Caco-2 (cell line): ENCODE results near the gene PKIB. TPM values are rescaled to one million over a fixed set of nuclear protein-coding genes. Genes with fewer than 3 reads are reported as not detected.

Experiments used
- Bru-seq: library from RNA; stranded (reverse); fragments of 400-500 nt; gene quantifications from one replicate; lab custom pipeline; 2021; lab: Mats Ljungman, UMichigan
- BruChase-seq, 2 experiments: library from RNA; stranded (reverse); fragments of 400-500 nt; gene quantifications; one replicate each; lab custom pipeline; 2021; lab: Mats Ljungman, UMichigan
- BruUV-seq: library from RNA; stranded (reverse); fragments of 400-500 nt; replicated peaks from 2 replicates; lab custom pipeline; 2021; lab: Mats Ljungman, UMichigan
- CTCF ChIA-PET: fragments of 300-600 bp; sonication (Branson Sonifier 250); formaldehyde crosslinking; loops from one replicate; lab custom pipeline; 2022; ENCODE audit warnings: antibody characterized with exemption; lab: Charles Lee
- POLR2A ChIA-PET: fragments of 300-600 bp; sonication (Branson Sonifier 250); formaldehyde crosslinking; loops from one replicate; lab custom pipeline; 2022; ENCODE audit warnings: antibody characterized with exemption; lab: Charles Lee
- DNase-seq, 2 experiments: peaks; one replicate each; pipeline versions ENCODE4 v3.0.0 to v3.0.0-alpha.2; 2020 to 2022
- H3K27me3 ChIP-seq: replicated peaks from 2 replicates; pipeline ENCODE4 v1.6.0; 2011; ENCODE audit warnings: low read length; ENCODE audit not compliant: control insufficient read depth, insufficient read depth
- H3K36me3 ChIP-seq: 2 replicates; pipeline ENCODE4 v1.5.1; 2011; ENCODE audit warnings: low read length; ENCODE audit not compliant: control insufficient read depth, insufficient read depth
- H3K4me1 ChIP-seq: fragments of 250-450 bp; sonication (Bioruptor Pico); 2 replicates; pipeline ENCODE4 v1.5.1; 2020; ENCODE audit warnings: mild to moderate bottlenecking
- H3K4me3 ChIP-seq: 2 replicates; pipeline ENCODE4 v1.5.1; 2011; ENCODE audit warnings: low read depth, mild to moderate bottlenecking, control low read depth, low read length
- H3K9me3 ChIP-seq: fragments of 250-450 bp; sonication (Bioruptor Pico); 2 replicates; pipeline ENCODE4 v1.5.1; 2020; ENCODE audit warnings: mild to moderate bottlenecking, moderate library complexity
- H3K27ac Mint-ChIP-seq: one replicate; pipeline ENCODE4 v1.8.0; 2022; ENCODE audit warnings: mixed read lengths; ENCODE audit not compliant: unreplicated experiment
- H3K27me3 Mint-ChIP-seq: one replicate; pipeline ENCODE4 v1.8.0; 2022; ENCODE audit warnings: mixed read lengths; ENCODE audit not compliant: insufficient read depth, unreplicated experiment
- H3K36me3 Mint-ChIP-seq: one replicate; pipeline ENCODE4 v1.8.0; 2022; ENCODE audit warnings: mild to moderate bottlenecking, mixed read lengths; ENCODE audit not compliant: insufficient read depth, unreplicated experiment
- H3K4me1 Mint-ChIP-seq: one replicate; pipeline ENCODE4 v1.8.0; 2022; ENCODE audit warnings: low read depth, mixed read lengths; ENCODE audit not compliant: unreplicated experiment
- H3K4me3 Mint-ChIP-seq: one replicate; pipeline ENCODE4 v1.8.0; 2022; ENCODE audit warnings: mild to moderate bottlenecking, moderate library complexity, mixed read lengths; ENCODE audit not compliant: unreplicated experiment
- H3K9me3 Mint-ChIP-seq: one replicate; pipeline ENCODE4 v1.8.0; 2022; ENCODE audit warnings: mixed read lengths; ENCODE audit not compliant: unreplicated experiment
- CTCF ChIP-seq, 2 experiments: fragments of 200-600 bp in 1 of 2; IDR thresholded peaks; 1 replicate in 1 of 2; 2 replicates in 1 of 2; pipeline versions ENCODE4 v1.5.1 to v1.8.0; 2011 to 2022; ENCODE audit warnings: antibody characterized with exemption in 1 of 2, control low read depth in 1 of 2, inconsistent platforms in 1 of 2, low read depth in 1 of 2, low read length in 1 of 2, mild to moderate bottlenecking in 1 of 2, moderate library complexity in 1 of 2; ENCODE audit not compliant: insufficient read depth in 1 of 2, severe bottlenecking in 1 of 2, unreplicated experiment in 1 of 2
- intact Hi-C: fragments of 100-400 bp; cut with micrococcal nuclease; formaldehyde crosslinking; loops from one replicate; pipeline ENCODE4 v1.10.0; 2022; ENCODE audit not compliant: unreplicated experiment
- long read RNA-seq: library from polyadenylated mRNA; stranded (forward); transcript quantifications from one replicate; pipeline ENCODE4 v2.0.0, GENCODE V29; 2022
- total RNA-seq: library from RNA; stranded (reverse); gene quantifications from 2 replicates; pipeline ENCODE4 v1.2.3, GENCODE V29; 2022

PKIB gene
- total RNA-seq (18.6 and 18.8 TPM in 2 replicates), Bru-seq, nascent RNA (percentile 48 among the genes with signal in this experiment), BruChase-seq, experiment 1, labeled RNA remaining after a 2-hour chase (percentile 44 among the genes with signal in this experiment), BruChase-seq, experiment 2, labeled RNA remaining after a 6-hour chase (percentile 40 among the genes with signal in this experiment)
- long read RNA-seq, transcript PKIB-206 (4 exons, 1,811 nt): minor isoform, 5 of 60 reads
- long read RNA-seq, transcript PKIB-205 (5 exons, 1,398 nt): major isoform, 36 of 60 reads
- long read RNA-seq, partial matches to known transcripts: 4 of 60 reads
- long read RNA-seq, other reads (novel, unspliced or antisense): 14 of 60 reads

DNA sequence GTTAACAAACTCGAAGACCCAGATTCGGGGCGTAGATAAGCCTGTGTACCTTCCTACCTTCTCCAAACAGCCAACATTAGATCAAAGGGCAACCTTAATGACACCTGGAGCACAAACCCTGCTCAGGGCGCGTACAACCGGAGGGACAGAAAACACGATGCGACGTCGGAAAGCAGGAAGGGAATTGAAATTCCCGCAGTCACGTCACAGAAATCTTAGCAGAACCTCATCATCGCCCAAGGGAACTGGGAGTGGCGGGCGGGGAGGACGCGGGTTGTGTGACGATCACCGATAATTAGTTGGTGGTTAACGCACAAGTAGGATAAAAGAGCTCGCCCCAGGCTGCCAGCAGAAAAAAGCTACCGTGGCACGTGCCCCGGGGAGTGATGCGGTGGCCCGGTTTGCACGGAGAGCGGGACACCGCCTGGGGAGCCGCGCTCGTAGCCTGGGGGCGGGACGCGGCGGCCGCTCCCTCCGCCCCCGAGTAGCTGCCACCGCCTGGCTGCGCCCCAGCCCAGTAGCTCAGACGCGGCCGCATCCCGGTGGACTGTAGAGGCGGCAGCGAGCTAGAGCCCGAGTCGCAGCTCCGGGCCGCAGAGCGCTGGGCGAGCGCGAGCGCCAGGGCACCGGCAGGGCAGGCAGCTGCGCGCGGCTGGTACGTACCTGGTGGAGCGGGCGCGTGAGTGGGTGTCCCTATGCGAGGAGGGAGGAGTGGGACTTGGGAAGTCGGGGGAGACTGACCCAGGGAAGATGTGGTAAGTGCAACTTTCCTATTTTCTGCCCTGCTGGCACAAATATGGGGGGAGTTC lies at the start of gene PKIB:
Gene PKIB (plus strand): TSS at position 525 of the 809 bp plus-strand sequence. CDS start 107,390 bp downstream, outside the sequence.
- peak; percentile 4 to 60 for TF ChIP-seq CTCF (IDR thresholded peaks at IDR 0.05; ENCODE audit: insufficient read depth in 1 of 2, low read depth in 1 of 2, low read length in 1 of 2, severe bottlenecking in 1 of 2, unreplicated experiment in 1 of 2)
- peak within 1 kb of the TSS; percentile 94 for H3K4me3 Mint-ChIP-seq
- POLR2A ChIA-PET: interaction anchor here (0.7 kb wide), 1 partner anchor 47 kb away, joined by 3 read pairs; no protein-coding TSS in a partner anchor
- CTCF ChIA-PET: interaction anchor here (0.6 to 1.4 kb wide), 10 partner anchors 17 to 229 kb away, joined by 3 to 7 read pairs (median 3); partner anchors contain the start of gene SMPDL3A
- Histone ChIP-seq H3K36me3 (no peaks in the 10 kb centered on the region), H3K27me3 (no peaks in the 10 kb centered on the region), H3K4me1 (peaks cover 6% of the 10 kb centered on the region; the same call in 1 of the 2 replicates), H3K9me3 (no peaks in the 10 kb centered on the region), H3K4me3 (peak within 1 kb of the TSS; percentile 74)
- H3K27me3 Mint-ChIP-seq: no peaks in the 10 kb centered on the region
- no peaks in the 10 kb centered on the region for H3K9me3 Mint-ChIP-seq
- H3K36me3 Mint-ChIP-seq: peaks cover 17% of the 10 kb centered on the region
- intact Hi-C loops: loop anchor here (1.0 to 5.0 kb wide), 8 partner anchors 41 to 229 kb away; partner anchors contain the start of gene SERINC1
- no TSS peak for BruUV-seq
- DNase-seq: peak; percentile 84 to 89
- H3K4me1 Mint-ChIP-seq: peaks cover 7% of the 10 kb centered on the region
- peak within 1 kb of the TSS; percentile 87 for H3K27ac Mint-ChIP-seq

DNA sequence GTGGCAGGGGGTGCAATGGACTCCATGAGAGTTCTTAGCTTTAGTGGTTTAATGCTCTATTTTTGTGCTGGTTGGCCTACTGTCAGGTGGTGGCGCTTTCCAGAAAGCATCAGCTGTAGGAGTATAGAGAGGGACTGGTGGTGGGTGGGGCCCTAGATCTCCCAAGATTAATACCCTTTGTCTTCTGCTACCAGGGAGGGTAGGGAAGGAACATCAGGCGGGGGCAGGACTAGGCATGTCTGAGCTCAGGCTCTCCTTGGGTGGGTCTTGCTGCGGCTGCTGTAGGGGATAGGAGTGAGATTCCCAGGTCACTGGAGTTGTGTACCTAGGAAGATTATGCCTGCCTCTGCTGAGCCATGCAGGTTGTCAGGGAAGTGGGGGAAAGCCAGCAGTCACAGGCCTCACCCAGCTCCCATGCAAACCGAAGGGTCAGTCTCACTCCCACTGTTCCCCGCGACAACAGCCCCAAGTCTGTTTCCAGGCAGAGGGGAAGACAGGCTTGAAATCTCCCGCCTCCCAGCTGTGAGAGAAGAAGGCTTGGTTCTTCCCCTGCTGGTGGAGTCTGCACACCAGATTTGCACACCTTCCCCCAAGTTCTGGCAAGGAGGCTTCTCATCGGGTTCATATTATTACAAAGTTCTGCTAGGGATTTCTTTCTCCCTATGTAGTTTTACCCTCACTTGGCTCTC lies 46.7 kb upstream of the PKIB start:
- Histone ChIP-seq H3K27me3 (no peaks in the 10 kb centered on the region), H3K4me1 (no peaks in the 10 kb centered on the region), H3K9me3 (no peaks in the 10 kb centered on the region), H3K36me3 (no peaks in the 10 kb centered on the region), H3K4me3 (no peak overlapping the region)
- ChIA-PET CTCF (no interaction called here), POLR2A (interaction anchor here (0.6 kb wide), 1 partner anchor 23 kb away, joined by 3 read pairs; no protein-coding TSS in a partner anchor)
- no peak overlapping the region for H3K4me3 Mint-ChIP-seq
- H3K4me1 Mint-ChIP-seq: no peaks in the 10 kb centered on the region
- TF ChIP-seq CTCF (IDR thresholded peaks at IDR 0.05; ENCODE audit: insufficient read depth in 1 of 2, low read depth in 1 of 2, low read length in 1 of 2, severe bottlenecking in 1 of 2, unreplicated experiment in 1 of 2): no peak
- no peaks in the 10 kb centered on the region for H3K9me3 Mint-ChIP-seq
- H3K36me3 Mint-ChIP-seq: no peaks in the 10 kb centered on the region
- intact Hi-C loops: no loop called here
- H3K27ac Mint-ChIP-seq: no peak overlapping the region
- DNase-seq: no peak
- no TSS peak for BruUV-seq
- no peaks in the 10 kb centered on the region for H3K27me3 Mint-ChIP-seq
